Psoas muscle (tissue), 8 donors: ENCODE data around the gene TMC6. TPM values are rescaled to one million over a fixed set of nuclear protein-coding genes. Genes with fewer than 3 reads are reported as not detected.

Source experiments
- ATAC-seq, 4 donors: fragments of 200-7000 bp; cut with Tn5 transposase; one replicate each; pipeline ENCODE4 v1.9.1; 2020; ENCODE audit warnings: moderate library complexity in 3 of 4, mild to moderate bottlenecking in 2 of 4
- DNase-seq, 2 donors: peaks; one replicate each; pipeline ENCODE4 v3.0.0-alpha.2; 2020
- H3K27ac ChIP-seq: fragments of 200-600 bp; one replicate; pipeline ENCODE4 v1.8.0; 2022
- H3K27me3 ChIP-seq, 3 donors: fragments of 200-600 bp in 1 of 3; one replicate each; pipeline versions ENCODE4 v1.6.1 to v1.8.0; 2013 to 2022; ENCODE audit warnings: low read length in 2 of 3, mild to moderate bottlenecking in 2 of 3, moderate library complexity in 1 of 3; ENCODE audit not compliant: insufficient read depth in 3 of 3
- H3K36me3 ChIP-seq, 2 donors: fragments of 200-600 bp in 1 of 2; one replicate each; pipeline versions ENCODE4 v1.6.1 to v1.8.0; 2013 to 2022; ENCODE audit warnings: low read depth in 1 of 2, mild to moderate bottlenecking in 1 of 2, moderate library complexity in 1 of 2; ENCODE audit not compliant: insufficient read depth in 1 of 2
- H3K4me1 ChIP-seq: fragments of 200-600 bp; one replicate; pipeline ENCODE4 v1.8.0; 2022
- H3K4me3 ChIP-seq: fragments of 200-600 bp; one replicate; pipeline ENCODE4 v1.8.0; 2022; ENCODE audit warnings: mild to moderate bottlenecking
- H3K9me3 ChIP-seq: fragments of 200-600 bp; one replicate; pipeline ENCODE4 v1.8.0; 2022
- CTCF ChIP-seq: fragments of 200-600 bp; IDR thresholded peaks from one replicate; pipeline ENCODE4 v1.8.0; 2022; ENCODE audit warnings: antibody characterized with exemption
- WGBS, 3 donors: extraction: QIAGEN DNeasy Blood & Tissue Kit; methylation state at CpG; one replicate each; pipeline versions ENCODE4 v1.1.6 to v1.1.7; 2013; 5-methylcytosine and 5-hydroxymethylcytosine counted together
- intact Hi-C, 2 donors: fragments of 100-400 bp; cut with DNase I; formaldehyde crosslinking; loops; one replicate each; pipeline versions ENCODE4 v1.11.0 to v1.14.2; 2022
- polyA plus RNA-seq, 3 donors: library from polyadenylated mRNA; stranded (reverse); fragments of 200-250 nt; gene quantifications; one replicate each; pipeline ENCODE4 v1.2.3, GENCODE V29; 2013
- total RNA-seq, 4 donors: library from RNA; stranded (reverse); fragmentation: NEBNext Ultra II Directional in 2 of 4; extraction: Animal tissue kit (Norgen Biotek cat#: 25700) in 2 of 4; gene quantifications; one replicate each; pipeline versions ENCODE4 v1.2.1 to v1.2.4, GENCODE V29; 2021 to 2023
- donor health status: healthy with polysubstance abuse.
- donor health status: DM: no; HTN: no; CAD: no; lungs with moderate emphysema.
- donor health status: Bipolar disorder and iron deficiency.
- donor health status: healthy.
- donor health status: DM: yes; HTN: yes; CAD: no.
- donor health status: DM: no; HTN: no; CAD: no.
- donor health status: DM: no; HTN: no; CAD: no.
- donor health status: DM: yes; HTN: yes; CAD: no.

Gene TMC6
- total and polyA plus RNA-seq, 7 donors: 2.7 to 11.0 (median 6.1) TPM

- no peak for TF ChIP-seq CTCF
- ATAC-seq (no peak), DNase-seq (no peak)
- Histone ChIP-seq H3K4me1 (peaks cover 12% of the 10 kb centered on the region), H3K4me3 (no peak overlapping the region), H3K27ac (no peak overlapping the region), H3K36me3 (peaks cover 14 to 64% of the 10 kb centered on the region in 2 donors), H3K27me3 (no peaks in the 10 kb centered on the region), H3K9me3 (no peaks in the 10 kb centered on the region)
- 79 to 86% (median 82%) methylated on average over 13 of the region's 13 CpGs for WGBS, 3 donors
- intact Hi-C loops: no loop called here
These were observed 23.0 kb downstream of the TMC6 start for GRCh38 chr17:78105551-78105950.

- ATAC-seq (no peak), DNase-seq (no peak)
- Histone ChIP-seq H3K27me3 (no peaks in the 10 kb centered on the region), H3K4me1 (peaks cover 7% of the 10 kb centered on the region), H3K9me3 (no peaks in the 10 kb centered on the region), H3K36me3 (peaks cover 14 to 68% of the 10 kb centered on the region in 2 donors), H3K27ac (no peak overlapping the region), H3K4me3 (no peak overlapping the region)
- intact Hi-C loops: no loop called here
- TF ChIP-seq CTCF: no peak
- 85 to 88% (median 86%) methylated on average over 16 of the region's 16 CpGs for WGBS, 3 donors
These were observed 23.5 kb downstream of the TMC6 start for GRCh38 chr17:78105101-78105500.

GRCh38 chr17:78104540-78104941 lies 24.0 kb downstream of the TMC6 start:
- Histone ChIP-seq H3K4me3 (no peak overlapping the region), H3K9me3 (no peaks in the 10 kb centered on the region), H3K36me3 (peaks cover 14 to 74% of the 10 kb centered on the region in 2 donors), H3K27me3 (no peaks in the 10 kb centered on the region), H3K4me1 (peaks cover 4% of the 10 kb centered on the region), H3K27ac (no peak overlapping the region)
- ATAC-seq (no peak), DNase-seq (peak in 1 of 2 donors; percentile 48)
- 95 to 97% (median 97%) methylated on average over 26 to 28 of the region's 28 CpGs for WGBS, 3 donors
- intact Hi-C loops: no loop called here
- TF ChIP-seq CTCF: no peak

GRCh38 chr17:78103311-78103710 lies 25.2 kb downstream of the TMC6 start:
- Histone ChIP-seq H3K27ac (no peak overlapping the region), H3K4me1 (no peaks in the 10 kb centered on the region), H3K36me3 (peaks cover 14 to 86% of the 10 kb centered on the region in 2 donors), H3K9me3 (no peaks in the 10 kb centered on the region), H3K27me3 (no peaks in the 10 kb centered on the region), H3K4me3 (no peak overlapping the region)
- 75 to 76% (median 75%) methylated on average over 4 of the region's 4 CpGs for WGBS, 3 donors
- intact Hi-C loops: no loop called here
- TF ChIP-seq CTCF: no peak
- DNase-seq (no peak), ATAC-seq (no peak)

- peaks cover 19 to 98% of the 10 kb centered on the region in 2 donors for H3K36me3 ChIP-seq
- DNase-seq (no peak), ATAC-seq (no peak)
- H3K4me1 ChIP-seq: no peaks in the 10 kb centered on the region
- no peak for TF ChIP-seq CTCF
- no peaks in the 10 kb centered on the region for H3K9me3 ChIP-seq
- 92 to 96% (median 96%) methylated on average over 10 of the region's 10 CpGs for WGBS, 3 donors
- intact Hi-C loops: no loop called here
- no peak overlapping the region for H3K27ac ChIP-seq
- no peaks in the 10 kb centered on the region for H3K27me3 ChIP-seq
- H3K4me3 ChIP-seq: no peak overlapping the region
These were observed 27.0 kb downstream of the TMC6 start for GRCh38 chr17:78101542-78101941.
